ENCODE results near the gene PERM1.
"Not testable (repeated sequence)": the region's sequence is repeated elsewhere in the genome, so short reads cannot be mapped to it uniquely, and the experiment has no call there.

PERM1 gene

DNA sequence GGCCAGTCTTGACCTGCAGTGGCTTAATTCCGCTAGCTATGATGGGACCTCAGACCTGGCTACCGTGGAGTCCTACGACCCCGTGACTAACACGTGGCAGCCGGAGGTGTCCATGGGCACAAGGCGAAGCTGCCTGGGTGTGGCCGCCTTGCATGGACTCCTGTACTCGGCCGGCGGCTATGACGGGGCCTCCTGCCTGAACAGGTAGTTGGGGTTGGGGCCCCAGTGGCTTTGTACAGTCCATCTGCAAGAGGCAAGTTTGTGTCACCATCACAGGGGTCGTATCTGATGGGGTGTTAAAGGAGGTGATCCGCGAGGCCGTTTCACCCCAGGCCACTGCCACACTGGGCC, 18.6 kb downstream of the PERM1 start:
- DNase-seq, result no peak

DNA sequence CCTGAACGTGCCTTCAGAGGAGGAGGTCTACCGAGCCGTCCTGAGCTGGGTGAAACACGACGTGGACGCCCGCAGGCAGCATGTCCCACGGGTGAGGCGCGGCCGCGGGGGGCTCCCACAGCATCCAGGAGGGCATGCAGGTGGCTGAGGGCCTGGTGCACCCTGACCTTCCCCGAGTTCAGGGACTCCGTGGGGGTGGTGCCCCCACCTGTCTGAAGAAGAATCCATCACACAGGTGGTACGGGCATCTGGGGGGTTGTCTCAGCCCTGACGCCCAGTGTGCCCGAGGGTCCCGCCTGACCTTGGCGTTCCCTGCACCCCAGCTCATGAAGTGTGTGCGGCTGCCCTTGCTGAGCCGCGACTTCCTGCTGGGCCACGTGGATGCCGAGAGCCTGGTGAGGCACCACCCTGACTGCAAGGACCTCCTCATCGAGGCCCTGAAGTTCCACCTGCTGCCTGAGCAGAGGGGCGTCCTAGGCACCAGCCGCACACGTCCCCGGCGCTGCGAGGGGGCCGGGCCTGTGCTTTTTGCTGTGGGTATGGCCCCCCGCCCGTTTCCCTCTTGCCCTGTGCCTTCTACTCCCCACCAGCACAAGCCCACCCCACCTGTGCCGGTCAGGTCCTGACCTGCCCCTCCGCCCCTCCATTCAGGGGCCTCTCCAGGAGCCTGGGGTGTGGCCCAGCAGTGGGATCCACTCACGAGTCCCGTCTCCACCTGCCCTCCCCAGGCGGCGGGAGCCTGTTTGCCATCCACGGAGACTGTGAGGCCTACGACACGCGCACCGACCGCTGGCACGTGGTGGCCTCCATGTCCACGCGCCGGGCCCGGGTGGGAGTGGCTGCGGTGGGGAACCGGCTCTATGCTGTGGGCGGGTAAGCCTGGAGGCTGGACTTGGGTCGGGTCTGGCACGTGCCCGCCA, 19.3 kb downstream of the PERM1 start:
- DNase-seq, result no peak

DNA sequence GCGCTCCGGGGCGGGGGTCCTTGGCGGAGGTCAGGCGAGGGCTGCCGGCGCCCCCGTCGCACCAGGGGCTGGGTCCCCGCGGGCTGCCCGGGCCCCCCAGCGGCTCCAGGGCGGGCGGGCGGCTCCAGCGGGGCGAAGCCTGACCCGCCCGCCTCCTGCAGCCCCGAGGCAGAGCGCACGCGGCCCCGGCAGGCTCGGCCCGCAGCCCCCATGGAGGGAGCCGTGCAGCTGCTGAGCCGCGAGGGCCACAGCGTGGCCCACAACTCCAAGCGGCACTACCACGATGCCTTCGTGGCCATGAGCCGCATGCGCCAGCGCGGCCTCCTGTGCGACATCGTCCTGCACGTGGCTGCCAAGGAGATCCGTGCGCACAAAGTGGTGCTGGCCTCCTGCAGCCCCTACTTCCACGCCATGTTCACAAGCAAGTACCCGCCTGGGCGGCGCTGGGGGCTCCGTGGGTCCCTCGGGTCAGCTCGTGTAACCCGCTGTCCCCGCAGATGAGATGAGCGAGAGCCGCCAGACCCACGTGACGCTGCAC, 20.7 kb downstream of the PERM1 start:
- no peak for DNase-seq

DNA sequence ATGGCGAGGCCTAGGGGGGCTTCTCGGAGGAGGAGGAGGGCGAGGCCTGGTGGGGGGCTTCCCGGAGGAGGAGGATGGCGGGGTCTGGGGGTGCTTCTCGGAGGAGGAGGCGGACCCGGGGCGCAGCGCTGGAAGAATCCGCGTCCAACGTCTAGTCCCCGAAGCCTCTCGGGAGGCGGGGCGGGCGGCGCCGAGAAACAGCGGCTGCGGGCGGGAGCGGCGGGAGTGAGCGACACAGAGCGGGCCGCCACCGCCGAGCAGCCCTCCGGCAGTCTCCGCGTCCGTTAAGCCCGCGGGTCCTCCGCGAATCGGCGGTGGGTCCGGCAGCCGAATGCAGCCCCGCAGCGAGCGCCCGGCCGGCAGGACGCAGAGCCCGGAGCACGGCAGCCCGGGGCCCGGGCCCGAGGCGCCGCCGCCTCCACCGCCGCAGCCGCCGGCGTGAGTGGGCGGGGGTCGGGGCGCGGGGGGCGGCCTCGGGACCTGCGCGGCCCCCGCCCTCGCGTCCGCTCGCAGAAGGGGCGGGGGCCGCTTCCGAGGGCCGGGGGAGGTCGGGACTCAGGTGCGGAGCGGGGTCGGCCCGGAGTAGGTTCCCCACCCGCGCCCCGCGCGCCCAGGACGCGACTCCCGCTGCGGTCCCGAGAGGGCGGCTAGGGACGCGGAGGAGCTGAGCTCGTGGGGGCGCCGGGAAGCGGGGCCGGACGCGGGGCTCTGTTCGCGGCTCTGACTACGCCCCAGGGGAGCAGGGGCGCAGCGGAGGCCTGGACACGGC, 21.3 kb downstream of the PERM1 start, which contains the start of gene KLHL17:
TSS of gene KLHL17 (plus strand) at position 222 of the 769 bp plus-strand sequence. CDS start at position 332, 110 bp downstream.
- DNase-seq, result peak; percentile 87

DNA sequence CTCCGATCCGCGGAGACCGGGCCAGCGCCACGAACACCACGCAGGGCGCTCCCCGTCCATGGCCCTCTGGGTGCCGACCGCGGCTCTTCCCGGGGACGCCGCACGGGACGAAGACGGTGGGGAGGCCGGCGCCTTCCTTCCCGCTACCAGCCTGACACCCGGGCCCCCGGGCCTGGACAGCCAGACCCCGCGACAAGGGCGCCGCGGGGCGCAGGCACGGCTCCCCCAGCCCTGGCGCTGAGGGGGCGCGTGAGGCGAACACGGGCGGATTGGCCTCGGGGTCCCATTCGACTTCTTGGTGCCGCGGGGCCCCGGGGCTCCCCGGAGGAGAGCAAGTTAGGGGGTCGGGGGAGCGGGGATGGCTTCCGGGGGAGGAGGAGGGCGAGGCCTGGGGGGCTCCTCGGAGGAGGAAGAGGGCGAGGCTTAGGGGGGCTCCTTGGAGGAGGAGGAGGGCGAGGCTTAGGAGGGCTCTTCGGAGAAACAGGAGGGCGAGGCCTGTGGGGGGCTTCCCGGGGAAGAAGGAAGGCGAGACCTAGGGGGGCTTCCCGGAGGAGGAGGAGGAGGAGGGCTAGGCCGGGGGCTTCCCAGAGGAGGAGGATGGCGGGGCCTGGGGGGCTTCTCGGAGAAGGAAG, 22.0 kb downstream of the PERM1 start:
- no peak for DNase-seq

DNA sequence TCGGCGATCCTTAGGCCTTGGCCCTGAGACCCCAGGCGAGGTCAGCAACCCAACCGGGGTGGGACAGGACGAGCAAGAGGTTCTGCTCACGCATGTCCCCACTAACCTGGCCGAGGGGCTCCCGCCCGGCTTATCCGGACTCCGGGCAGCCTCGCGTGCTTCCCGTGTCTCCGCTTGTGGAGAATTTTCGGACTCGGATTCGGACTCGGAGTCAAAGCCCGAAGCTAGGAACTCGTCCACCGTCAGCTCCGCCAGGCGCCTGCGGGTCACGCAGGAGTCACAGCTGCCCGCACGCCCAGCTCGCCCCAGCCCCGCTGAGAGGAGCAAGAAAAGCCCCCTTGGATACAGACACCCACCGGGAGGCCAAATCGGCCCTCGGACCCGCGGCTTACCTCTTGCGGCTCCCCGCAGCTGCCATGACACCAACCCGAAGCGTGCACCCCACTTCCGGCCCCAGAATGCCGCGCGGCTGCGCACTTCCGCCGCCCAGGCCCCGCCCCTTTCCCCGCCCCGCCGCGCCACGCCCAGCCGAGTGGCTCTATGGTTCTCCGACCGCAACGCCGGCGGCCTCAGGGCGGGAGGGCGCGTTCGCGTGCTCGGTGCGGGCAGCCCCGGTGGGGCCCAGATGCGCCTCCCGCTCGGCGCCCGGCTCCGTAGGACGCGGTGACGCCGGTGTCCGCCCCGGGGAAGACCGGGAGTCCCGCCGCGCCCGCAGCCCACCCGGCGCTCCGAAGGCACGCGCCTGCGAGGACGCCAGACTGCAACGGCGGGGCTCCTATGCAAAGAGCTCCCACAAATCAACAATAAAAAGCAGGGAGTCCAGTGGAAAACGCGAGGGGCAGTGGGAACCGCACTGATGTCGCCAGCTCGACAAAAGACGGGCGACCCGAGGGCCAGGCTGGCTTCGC, 22.8 kb downstream of the PERM1 start, which contains the start of gene NOC2L:
TSS of gene NOC2L (minus strand) at position 434 of the 908 bp plus-strand sequence. CDS start at position 418, 16 bp downstream.
- peak; percentile 97 for DNase-seq

DNA sequence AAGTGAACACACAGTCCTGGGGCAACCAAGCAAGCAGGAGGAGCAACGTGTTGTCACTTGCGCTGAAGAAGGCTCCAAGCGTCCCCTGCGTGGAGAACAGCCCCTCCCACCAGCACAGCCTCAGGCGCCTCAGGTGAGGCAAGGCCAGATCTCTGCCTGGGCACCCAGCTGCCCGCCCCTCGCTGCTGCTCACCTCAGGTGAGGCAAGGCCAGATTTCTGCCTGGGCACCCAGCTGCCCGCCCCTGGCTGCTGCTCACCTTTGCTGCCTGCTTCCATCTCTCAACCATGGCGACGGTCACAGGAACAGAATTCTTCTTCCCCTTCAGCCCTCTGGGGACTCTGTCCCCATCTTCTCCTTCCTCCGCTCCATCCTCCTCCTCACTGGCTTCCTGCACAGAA, 25.3 kb downstream of the PERM1 start:
- DNase-seq, result no peak

DNA sequence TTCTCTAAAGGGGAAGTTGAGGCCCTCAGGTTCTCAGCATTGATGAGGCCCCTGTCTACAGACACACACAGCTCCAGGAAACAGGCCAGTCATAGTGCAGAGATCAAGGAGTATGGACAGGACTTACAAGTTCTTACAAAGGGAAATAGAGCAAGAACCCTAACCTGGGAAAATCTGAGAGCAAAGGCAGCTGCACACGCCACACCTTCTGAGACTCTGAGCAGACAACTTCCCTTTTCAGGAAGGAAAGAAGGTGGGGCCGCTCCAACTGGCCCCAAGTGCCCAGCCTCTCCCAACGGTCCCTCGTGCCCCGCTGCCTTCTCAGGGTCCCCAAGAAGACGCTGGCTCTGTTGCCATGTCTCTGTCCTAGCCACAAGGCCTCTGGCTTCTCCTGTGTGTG, 26.4 kb downstream of the PERM1 start:
- DNase-seq, result no peak

DNA sequence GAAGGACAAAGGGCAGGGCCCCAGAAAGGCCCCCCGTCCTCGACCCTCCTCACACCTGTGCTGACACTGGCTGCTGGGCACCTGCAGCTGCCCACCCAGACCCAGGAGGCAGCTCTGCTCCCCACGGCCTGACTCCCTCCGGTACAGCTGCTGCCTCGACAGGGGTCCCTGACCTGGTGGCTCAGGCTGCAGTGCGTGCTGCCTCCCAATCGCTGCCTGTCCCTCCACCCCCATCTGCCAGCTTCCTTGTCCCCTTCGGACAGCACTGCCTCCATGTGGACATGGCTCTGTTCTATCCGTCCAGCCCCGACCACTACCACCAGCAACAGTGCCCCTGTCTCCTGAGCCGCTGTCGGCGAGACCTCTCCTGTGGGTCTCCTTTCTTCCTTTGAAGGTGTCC, 27.0 kb downstream of the PERM1 start:
- DNase-seq, result no peak

DNA sequence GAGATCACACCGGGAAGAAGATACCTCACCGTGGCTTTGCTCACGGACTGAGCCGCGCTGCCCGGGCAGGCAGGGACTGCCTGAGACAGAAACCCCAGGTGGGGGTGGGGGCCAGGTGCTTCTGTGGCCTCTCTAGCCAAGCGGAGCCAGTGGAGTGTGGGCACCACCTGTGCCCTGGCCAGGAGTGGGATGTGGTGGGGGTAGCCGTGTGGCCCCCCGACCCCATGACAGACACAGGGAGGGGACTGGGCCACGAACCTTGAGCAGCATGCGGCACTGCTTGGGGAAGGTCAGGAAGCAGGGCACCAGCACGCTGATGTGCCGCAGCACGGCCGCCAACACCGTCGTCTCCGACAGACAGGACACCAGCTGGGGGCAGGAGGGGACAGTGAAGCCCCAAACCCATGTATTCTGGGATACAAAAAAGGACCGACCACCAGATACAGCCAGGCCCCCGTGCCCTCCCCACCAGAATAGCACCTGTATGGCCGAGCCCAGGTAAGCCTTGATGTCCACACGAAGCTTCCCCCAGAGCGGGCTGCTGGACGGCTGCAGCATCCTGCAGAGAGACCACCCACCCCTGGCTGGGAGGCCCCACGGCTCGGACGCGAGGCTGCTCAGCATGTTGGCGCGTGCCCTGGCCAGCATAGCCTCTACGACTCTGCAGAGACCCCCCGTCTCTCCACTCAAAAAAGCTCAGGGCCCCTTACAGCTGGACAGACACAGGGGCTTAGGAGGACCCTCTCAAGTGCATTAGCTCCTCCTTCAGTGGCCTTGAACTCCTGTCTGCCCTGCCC, 28.2 kb downstream of the PERM1 start:
- no peak for DNase-seq

DNA sequence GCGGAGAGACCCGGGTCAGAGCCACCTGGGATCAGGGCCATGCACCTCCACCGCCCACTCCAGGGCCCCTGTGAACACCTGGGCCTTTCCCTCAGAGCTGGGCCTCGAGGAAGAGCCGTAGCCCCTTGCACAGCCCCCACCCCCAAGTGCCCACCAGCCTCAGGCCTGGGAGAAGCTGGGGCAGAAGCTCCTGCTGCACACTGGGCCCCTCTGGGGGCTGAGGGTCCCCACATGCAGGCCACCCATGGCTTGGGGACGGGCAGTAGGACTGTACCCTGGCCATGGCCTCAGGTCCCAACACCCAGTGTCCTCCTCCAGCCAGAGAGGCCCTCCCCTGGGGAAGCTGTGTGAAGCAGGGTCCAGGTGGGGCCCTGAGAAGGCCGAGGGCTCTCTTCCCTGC, 29.3 kb downstream of the PERM1 start:
- DNase-seq, result no peak

DNA sequence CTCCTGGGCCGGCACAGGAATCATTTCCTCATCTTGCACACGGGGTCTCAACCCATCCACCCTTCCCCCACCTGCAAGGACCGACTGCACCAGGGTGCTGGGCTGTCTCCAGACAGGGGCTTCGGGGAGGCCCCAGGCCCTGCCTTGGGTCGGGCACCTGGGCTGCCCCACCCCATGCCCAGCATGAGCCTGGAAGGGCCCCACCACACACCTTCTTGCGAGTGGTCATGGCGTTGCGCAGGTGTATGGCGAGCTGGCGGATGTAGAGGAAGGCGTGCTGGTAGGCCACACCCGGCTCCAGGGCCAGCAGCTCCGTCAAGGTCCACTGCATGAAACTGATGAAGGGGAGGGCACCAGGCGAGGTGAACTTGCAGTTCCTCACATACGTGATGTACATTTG, 29.7 kb downstream of the PERM1 start:
- no peak for DNase-seq

DNA sequence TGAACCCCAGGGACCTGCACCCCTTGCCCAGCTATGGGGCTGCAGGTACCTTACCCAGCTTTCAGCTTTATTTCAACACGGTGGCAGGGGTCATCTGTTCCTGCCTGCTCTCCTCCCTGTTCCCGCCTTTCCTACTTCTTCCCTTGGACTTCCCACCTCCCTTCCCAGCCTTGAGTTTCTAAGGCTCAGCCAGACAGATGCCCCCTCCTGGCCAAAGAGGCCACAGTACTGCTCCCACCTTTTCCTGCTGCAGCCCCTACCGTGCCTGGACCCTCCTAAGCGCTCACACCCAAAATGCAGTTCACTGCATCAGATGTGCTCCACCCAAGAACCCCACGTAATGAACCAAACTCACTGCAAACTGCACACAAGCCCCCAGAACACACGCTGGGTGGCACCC, 30.5 kb downstream of the PERM1 start:
- no peak for DNase-seq

DNA sequence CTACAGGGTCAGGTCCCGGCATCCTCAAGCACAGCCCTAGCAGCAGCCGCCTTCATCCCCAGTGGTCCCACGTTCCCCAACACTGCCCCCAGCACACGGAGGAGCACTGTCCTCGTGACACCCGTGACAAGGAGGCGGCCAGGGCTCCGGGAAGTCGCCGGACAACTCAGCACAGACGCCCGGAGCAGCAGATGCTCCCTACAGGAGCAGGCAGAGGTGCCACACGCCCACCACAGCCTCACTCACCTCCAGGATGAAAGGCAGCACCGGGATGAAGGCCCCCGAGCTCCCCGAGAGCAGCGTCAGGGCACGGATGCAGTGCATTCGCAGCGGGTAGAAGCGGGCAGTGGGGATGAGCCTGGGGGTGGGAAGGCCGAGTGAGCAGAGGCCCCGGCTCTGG, 31.0 kb downstream of the PERM1 start:
- no peak for DNase-seq

DNA sequence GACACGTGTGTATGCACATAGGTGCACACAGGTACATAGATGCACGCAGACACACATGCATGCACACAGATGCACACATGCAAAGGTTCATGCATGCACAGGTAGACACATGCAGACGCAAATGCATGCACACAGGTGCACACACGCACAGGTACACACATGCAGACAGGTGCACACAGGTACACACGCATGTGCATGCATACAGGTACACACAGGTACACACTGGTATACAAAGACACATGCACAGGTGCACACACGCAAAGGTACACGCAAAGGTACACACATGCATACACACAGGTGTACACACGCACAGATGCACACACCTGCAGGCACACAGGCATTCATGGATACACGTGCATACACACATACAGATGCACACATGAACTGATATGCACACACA, 31.6 kb downstream of the PERM1 start:
- no peak for DNase-seq

DNA sequence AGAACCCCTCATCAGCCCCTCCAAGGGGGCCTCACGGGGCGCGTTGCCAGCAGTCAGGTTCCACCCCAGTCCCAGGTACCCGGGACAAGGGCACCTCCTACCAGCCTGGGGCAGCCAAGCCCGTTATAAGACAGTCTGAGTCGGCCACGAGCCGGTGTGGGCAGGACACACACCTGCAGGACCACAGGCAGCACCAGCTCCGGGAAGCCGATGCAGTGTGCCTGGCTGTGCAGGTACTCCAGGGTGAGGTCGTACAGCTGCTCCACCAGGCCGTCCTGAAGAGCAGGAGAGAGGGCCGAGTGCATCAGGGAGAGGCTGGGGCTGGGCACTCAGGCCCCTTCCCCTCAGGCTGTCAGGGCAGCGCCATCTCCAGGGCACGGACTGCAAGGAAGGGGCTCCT, 33.9 kb downstream of the PERM1 start:
- no peak for DNase-seq

DNA sequence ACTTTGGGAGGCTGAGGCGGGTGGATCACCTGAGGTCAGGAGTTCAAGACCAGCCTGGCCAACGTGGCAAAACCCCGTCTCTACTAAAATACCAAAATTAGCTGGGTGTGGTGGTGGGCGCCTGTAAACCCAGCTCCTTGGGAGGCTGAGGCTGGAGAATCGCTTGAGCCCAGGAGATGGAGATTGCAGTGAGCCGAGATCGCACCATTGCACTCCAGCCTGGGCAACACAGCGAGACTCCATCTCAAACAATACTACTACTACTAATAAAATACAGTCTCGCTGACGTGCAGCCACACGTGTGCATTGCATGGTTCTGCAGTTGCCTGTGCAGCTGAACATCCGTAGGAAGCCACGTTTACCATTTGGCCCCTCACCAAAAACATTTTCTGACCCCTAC, 35.1 kb downstream of the PERM1 start:
- DNase-seq, result not testable (repeated sequence)

DNA sequence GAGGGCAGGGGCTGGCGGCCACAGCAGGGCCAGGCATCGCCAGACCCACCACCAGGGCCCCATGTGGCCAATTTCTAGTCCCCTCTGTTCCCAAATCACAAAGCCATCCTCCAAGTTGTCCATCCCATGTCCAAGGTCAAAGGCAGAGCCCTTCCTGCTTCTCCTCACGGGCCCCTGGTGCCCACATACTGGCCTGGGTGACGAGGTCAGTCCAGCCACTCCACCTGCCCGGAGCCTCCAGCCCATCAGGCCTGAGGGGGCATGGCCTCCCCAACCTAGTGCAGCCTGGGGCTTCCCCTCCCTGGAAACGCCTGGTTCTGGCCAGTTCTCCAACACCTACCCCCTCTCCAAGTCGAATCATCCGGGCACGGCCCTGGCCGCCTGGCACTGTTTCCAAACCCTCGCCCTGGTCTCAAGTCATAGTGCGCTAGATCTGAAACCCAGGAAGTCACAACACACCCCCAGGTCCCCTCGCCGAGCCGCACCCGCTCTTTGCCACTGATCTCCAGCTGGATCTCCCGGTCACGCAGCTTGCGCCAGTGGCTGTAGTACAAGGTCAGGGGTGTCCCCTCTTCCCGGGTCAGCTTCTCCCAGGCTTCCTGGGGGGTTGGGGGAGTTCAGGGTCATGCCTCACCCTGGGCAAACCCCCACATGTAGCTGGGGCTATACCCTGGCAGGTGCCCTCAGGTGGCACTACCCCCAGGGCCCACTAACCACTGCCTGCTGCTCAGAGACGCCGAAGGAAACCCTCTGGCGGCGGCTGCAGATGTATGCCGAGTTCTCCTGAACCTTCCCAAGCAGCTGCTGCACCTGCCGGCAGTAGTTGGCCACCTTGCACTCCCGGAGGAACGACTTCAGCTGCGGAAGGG, 36.0 kb downstream of the PERM1 start:
- no peak for DNase-seq

DNA sequence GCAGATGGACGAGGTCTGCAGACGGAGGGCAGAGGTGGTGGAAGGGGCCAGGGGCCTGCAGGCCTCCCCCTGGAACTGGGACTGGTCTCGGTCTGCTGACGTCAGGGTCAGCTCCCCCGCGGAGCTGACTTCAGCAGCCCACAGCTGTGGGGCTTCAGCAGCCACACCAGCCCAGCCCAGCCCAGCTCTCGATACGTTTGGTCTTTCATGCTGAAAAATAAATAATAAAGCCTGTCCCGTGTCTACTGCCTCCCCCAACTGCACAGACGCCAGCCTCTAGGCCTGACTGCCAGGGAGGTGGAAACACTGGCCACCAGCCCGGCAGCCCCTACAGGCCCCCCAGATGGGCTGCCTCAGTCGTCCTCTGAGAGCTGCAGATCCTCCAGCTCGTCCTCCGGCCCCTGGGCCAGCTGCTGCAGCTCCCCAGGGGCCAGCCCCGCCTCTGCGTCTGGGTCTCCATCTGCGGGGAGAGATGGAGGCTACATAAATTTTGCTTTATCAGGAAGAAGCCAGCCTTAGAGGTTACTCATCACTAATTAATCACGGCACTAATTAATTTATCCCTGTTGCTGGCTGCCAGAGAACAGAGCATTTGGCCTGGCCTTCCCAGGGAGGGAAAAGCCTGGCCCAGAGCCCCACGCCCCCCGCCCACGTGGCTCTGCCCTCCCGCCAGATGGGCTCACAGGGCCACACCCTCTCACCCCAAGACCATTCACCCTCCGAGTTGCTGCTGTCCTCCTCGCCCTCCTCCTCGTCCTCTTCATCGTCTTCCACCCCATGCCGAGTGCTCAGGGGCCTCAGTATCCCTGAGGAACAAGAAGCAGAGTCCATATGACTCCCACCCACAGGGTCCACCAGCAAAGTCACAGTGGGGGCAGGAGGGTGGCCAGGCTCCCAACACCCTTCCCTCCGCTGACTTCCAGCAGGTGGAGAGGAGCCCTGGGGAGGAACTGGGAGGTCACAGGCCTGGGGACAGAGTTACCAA, 37.3 kb downstream of the PERM1 start:
- DNase-seq, result no peak
